Measurements from ENCODE around the gene SORCS2.

SORCS2 gene

GRCh38 chr4:7293703-7294102 lies 101.4 kb downstream of the SORCS2 start:
- Histone ChIP-seq H3K36me3 (ENCODE audit: insufficient read depth, low read length) (no peaks in the 10 kb centered on the region), H3K4me2 (ENCODE audit: insufficient read depth, low read length) (no peak overlapping the region), H3K4me1 (ENCODE audit: insufficient read depth, low read length) (no peaks in the 10 kb centered on the region), H4K20me1 (ENCODE audit: insufficient read depth, low read length) (peaks cover 4% of the 10 kb centered on the region; the same call in 1 of the 2 replicates), H3K9me3 (ENCODE audit: insufficient read depth, low read length, severe bottlenecking) (no peaks in the 10 kb centered on the region), H3K27ac (ENCODE audit: low read length) (no peak overlapping the region), H3K27me3 (ENCODE audit: insufficient read depth, low read length, poor library complexity) (no peaks in the 10 kb centered on the region), H3K4me3 (ENCODE audit: low read depth in 1 of 2, low read length in 2 of 2) (no peak overlapping the region), H2AFZ (ENCODE audit: low read depth, low read length) (no peak overlapping the region), H3K9ac (ENCODE audit: low read depth, low read length) (no peak overlapping the region), H3K79me2 (ENCODE audit: insufficient read depth, low read length) (no peaks in the 10 kb centered on the region)
- ATAC-seq (ENCODE audit: insufficient read depth, low read depth) (no peak), DNase-seq (no peak)
- TF ChIP-seq CTCF (IDR thresholded peaks at IDR 0.05; ENCODE audit: borderline replicate concordance, extremely low read depth, low read length, poor library complexity, severe bottlenecking): no peak
- no peak for TF ChIP-seq EZH2 (IDR thresholded peaks at IDR 0.05; ENCODE audit: borderline replicate concordance, low read depth, low read length, severe bottlenecking)

GRCh38 chr4:7294176-7294756 lies 101.9 kb downstream of the SORCS2 start:
- peak; percentile 35; the same call in 1 of the 3 replicates for ATAC-seq (ENCODE audit: insufficient read depth, low read depth)

GRCh38 chr4:7295197-7295910 lies 103.0 kb downstream of the SORCS2 start:
- Histone ChIP-seq H3K4me2 (ENCODE audit: insufficient read depth, low read length) (no peak overlapping the region), H4K20me1 (ENCODE audit: insufficient read depth, low read length) (no peaks in the 10 kb centered on the region), H3K36me3 (ENCODE audit: insufficient read depth, low read length) (no peaks in the 10 kb centered on the region), H3K4me3 (ENCODE audit: low read depth in 1 of 2, low read length in 2 of 2) (no peak overlapping the region), H3K27me3 (ENCODE audit: insufficient read depth, low read length, poor library complexity) (no peaks in the 10 kb centered on the region), H3K79me2 (ENCODE audit: insufficient read depth, low read length) (no peaks in the 10 kb centered on the region), H2AFZ (ENCODE audit: low read depth, low read length) (no peak overlapping the region), H3K9ac (ENCODE audit: low read depth, low read length) (no peak overlapping the region), H3K27ac (ENCODE audit: low read length) (no peak overlapping the region), H3K4me1 (ENCODE audit: insufficient read depth, low read length) (no peaks in the 10 kb centered on the region), H3K9me3 (ENCODE audit: insufficient read depth, low read length, severe bottlenecking) (no peaks in the 10 kb centered on the region)
- ATAC-seq (ENCODE audit: insufficient read depth, low read depth) (no peak), DNase-seq (no peak)
- no peak for TF ChIP-seq CTCF (IDR thresholded peaks at IDR 0.05; ENCODE audit: borderline replicate concordance, extremely low read depth, low read length, poor library complexity, severe bottlenecking)
- TF ChIP-seq EZH2 (IDR thresholded peaks at IDR 0.05; ENCODE audit: borderline replicate concordance, low read depth, low read length, severe bottlenecking): no peak

More at GRCh38 chr4:7294176-7294756, 101.9 kb downstream of the SORCS2 start:
- H2AFZ ChIP-seq (ENCODE audit: low read depth, low read length): no peak overlapping the region
- H3K36me3 ChIP-seq (ENCODE audit: insufficient read depth, low read length): no peaks in the 10 kb centered on the region
- H3K9me3 ChIP-seq (ENCODE audit: insufficient read depth, low read length, severe bottlenecking): no peaks in the 10 kb centered on the region
- no peaks in the 10 kb centered on the region for H3K4me1 ChIP-seq (ENCODE audit: insufficient read depth, low read length)
- H3K4me3 ChIP-seq (ENCODE audit: low read depth in 1 of 2, low read length in 2 of 2): no peak overlapping the region
- no peak overlapping the region for H3K27ac ChIP-seq (ENCODE audit: low read length)
- DNase-seq: no peak
- no peaks in the 10 kb centered on the region for H4K20me1 ChIP-seq (ENCODE audit: insufficient read depth, low read length)
- H3K9ac ChIP-seq (ENCODE audit: low read depth, low read length): no peak overlapping the region
- no peaks in the 10 kb centered on the region for H3K27me3 ChIP-seq (ENCODE audit: insufficient read depth, low read length, poor library complexity)
- TF ChIP-seq EZH2 (IDR thresholded peaks at IDR 0.05; ENCODE audit: borderline replicate concordance, low read depth, low read length, severe bottlenecking): no peak
- TF ChIP-seq CTCF (IDR thresholded peaks at IDR 0.05; ENCODE audit: borderline replicate concordance, extremely low read depth, low read length, poor library complexity, severe bottlenecking): no peak
- no peak overlapping the region for H3K4me2 ChIP-seq (ENCODE audit: insufficient read depth, low read length)
- H3K79me2 ChIP-seq (ENCODE audit: insufficient read depth, low read length): no peaks in the 10 kb centered on the region
